DND-41 (cell line): ENCODE data around the gene CDC37L1.
A peak's percentile ranks its signal among the peaks of the same experiment; 100 is the strongest.

ENCODE experiments used
- ATAC-seq: fragments of 200-7000 bp; cut with Tn5 transposase; 3 replicates; pipeline ENCODE4 v1.9.1; 2021; ENCODE audit warnings: low read depth; ENCODE audit not compliant: insufficient read depth
- DNase-seq: peaks from one replicate; pipeline ENCODE4 v3.0.0-alpha.2; 2020
- H2AFZ ChIP-seq: 2 replicates; pipeline ENCODE4 v1.6.0; 2012; ENCODE audit warnings: low read depth, low read length
- H3K27ac ChIP-seq: 2 replicates; pipeline ENCODE4 v1.5.1; 2012; ENCODE audit warnings: low read length, inconsistent platforms
- H3K27me3 ChIP-seq: fragments of 200-600 bp; sonication (generic); 2 replicates; pipeline ENCODE4 v1.6.0; 2012; ENCODE audit warnings: low read length, mild to moderate bottlenecking, inconsistent platforms; ENCODE audit not compliant: insufficient read depth, poor library complexity
- H3K36me3 ChIP-seq: 2 replicates; pipeline ENCODE4 v1.5.1; 2012; ENCODE audit warnings: low read length, inconsistent platforms; ENCODE audit not compliant: insufficient read depth
- H3K4me1 ChIP-seq: 2 replicates; pipeline ENCODE4 v1.5.1; 2012; ENCODE audit warnings: mild to moderate bottlenecking, low read length; ENCODE audit not compliant: insufficient read depth
- H3K4me2 ChIP-seq: 2 replicates; pipeline ENCODE4 v1.6.0; 2012; ENCODE audit warnings: mild to moderate bottlenecking, moderate library complexity, low read length, inconsistent platforms; ENCODE audit not compliant: insufficient read depth
- H3K4me3 ChIP-seq, 2 experiments: fragments of 200-600 bp in 1 of 2; shearing (Covaris generic) in 1 of 2; 2 replicates each; pipeline ENCODE4 v1.5.1; 2012 to 2016; ENCODE audit warnings: inconsistent platforms in 2 of 2, low read length in 2 of 2, mild to moderate bottlenecking in 2 of 2, low read depth in 1 of 2, moderate library complexity in 1 of 2
- H3K79me2 ChIP-seq: 2 replicates; pipeline ENCODE4 v1.6.0; 2012; ENCODE audit warnings: low read length, inconsistent platforms; ENCODE audit not compliant: insufficient read depth
- H3K9ac ChIP-seq: 2 replicates; pipeline ENCODE4 v1.6.0; 2012; ENCODE audit warnings: low read depth, mild to moderate bottlenecking, inconsistent platforms, low read length, moderate library complexity
- H3K9me3 ChIP-seq: 2 replicates; pipeline ENCODE4 v1.5.1; 2012; ENCODE audit warnings: low read length, moderate library complexity, mild to moderate bottlenecking, inconsistent platforms; ENCODE audit not compliant: insufficient read depth, severe bottlenecking
- H4K20me1 ChIP-seq: 2 replicates; pipeline ENCODE4 v1.6.0; 2012; ENCODE audit warnings: low read length; ENCODE audit not compliant: insufficient read depth
- CTCF ChIP-seq: IDR thresholded peaks from 2 replicates; pipeline ENCODE4 v1.5.1; 2012; ENCODE audit warnings: borderline replicate concordance, low read length, moderate library complexity, mild to moderate bottlenecking; ENCODE audit not compliant: poor library complexity, severe bottlenecking; ENCODE audit errors: extremely low read depth
- EZH2 ChIP-seq: IDR thresholded peaks from 3 replicates; pipeline ENCODE4 v1.6.1; 2012; ENCODE audit warnings: borderline replicate concordance, low read depth, mild to moderate bottlenecking, moderate library complexity, low read length, inconsistent platforms; ENCODE audit not compliant: severe bottlenecking

Gene CDC37L1

DNA sequence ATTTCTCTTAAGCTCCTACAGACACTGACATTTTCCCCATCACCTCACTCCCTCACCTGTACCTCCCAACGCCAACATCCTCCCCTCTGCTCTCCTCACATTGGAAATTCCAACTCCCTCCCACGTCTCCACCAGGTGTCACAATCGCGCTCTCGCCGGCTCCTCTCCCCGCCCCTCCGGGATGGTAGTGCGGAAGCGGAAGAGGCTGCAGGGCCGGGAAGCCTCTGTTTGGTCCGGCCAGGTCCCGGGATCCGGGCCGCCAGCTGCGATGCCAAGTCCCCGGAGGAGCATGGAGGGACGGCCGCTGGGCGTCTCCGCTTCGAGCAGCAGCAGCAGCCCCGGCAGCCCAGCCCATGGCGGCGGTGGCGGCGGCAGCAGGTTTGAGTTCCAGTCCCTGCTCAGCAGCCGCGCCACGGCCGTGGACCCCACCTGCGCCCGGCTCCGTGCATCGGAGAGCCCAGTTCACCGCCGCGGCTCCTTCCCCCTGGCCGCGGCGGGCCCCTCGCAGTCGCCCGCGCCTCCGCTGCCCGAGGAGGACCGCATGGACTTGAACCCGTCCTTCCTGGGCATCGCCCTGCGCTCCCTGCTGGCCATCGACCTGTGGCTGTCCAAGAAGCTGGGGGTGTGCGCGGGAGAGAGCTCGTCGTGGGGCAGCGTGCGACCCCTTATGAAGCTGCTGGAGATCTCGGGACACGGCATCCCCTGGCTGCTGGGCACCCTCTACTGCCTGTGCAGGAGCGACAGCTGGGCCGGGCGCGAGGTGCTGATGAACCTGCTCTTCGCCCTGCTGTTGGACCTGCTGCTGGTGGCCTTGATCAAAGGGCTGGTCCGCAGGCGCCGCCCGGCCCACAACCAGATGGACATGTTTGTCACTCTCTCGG is 17.0 kb upstream of the CDC37L1 start, which contains the start of gene PLPP6:
Gene PLPP6 (plus strand): TSS at position 187 of the 881 bp plus-strand sequence. CDS start 82 bp downstream, at position 269.
- peak; percentile 96 for ATAC-seq
- H3K4me1 ChIP-seq: peaks cover 37% of the 10 kb centered on the region

DNA sequence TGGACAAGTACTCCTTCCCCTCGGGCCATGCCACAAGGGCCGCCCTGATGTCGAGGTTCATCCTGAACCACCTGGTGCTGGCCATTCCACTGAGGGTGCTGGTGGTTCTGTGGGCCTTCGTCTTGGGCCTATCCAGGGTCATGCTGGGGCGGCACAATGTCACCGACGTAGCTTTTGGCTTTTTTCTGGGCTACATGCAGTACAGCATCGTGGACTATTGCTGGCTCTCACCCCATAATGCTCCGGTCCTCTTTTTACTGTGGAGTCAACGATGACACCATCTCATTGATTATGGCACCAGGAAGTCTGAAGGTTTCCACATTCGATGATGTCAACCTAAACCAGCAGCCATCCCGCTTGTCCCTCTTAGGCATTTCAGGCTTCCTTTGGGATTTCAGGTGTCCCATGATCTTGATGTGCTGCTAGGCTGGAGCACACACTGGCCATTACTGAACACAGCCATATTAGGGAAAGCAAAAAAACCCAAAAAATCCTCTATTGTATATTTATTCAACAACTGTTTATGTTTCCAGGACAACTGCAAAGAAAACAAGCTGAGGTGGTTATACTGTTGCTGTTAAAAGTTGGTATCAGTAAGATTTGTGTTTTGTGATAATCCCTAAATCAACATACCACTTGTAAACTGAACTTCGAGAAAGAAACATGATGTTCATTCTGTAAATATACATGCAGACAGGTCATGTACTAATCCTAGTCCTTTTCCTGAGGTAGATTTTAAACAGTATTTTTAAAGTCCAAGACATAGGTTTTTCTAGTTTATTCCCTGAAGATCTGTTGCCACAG is 16.2 kb upstream of the CDC37L1 start:
- peak overlapping the region; percentile 80 for H2AFZ ChIP-seq
- H3K27me3 ChIP-seq: no peaks in the 10 kb centered on the region
- H3K4me2 ChIP-seq: peak overlapping the region; percentile 98
- TF ChIP-seq CTCF: no peak
- TF ChIP-seq EZH2: no peak
- peaks cover 10% of the 10 kb centered on the region for H3K79me2 ChIP-seq
- H3K27ac ChIP-seq: peak overlapping the region; percentile 60
- no peak for ATAC-seq
- H3K4me3 ChIP-seq: peak overlapping the region; percentile 34 to 86; a peak in 3 of 4 replicates
- peak overlapping the region; percentile 79 for H3K9ac ChIP-seq
- no peaks in the 10 kb centered on the region; the same call in 1 of the 2 replicates for H3K36me3 ChIP-seq
- peaks cover 37% of the 10 kb centered on the region for H3K4me1 ChIP-seq
- no peak for DNase-seq
- H3K9me3 ChIP-seq: no peaks in the 10 kb centered on the region
- H4K20me1 ChIP-seq: no peaks in the 10 kb centered on the region

More for the DNA sequence above, 17.0 kb upstream of the CDC37L1 start, which contains the start of gene PLPP6:
- no peaks in the 10 kb centered on the region for H4K20me1 ChIP-seq
- H3K79me2 ChIP-seq: peaks cover 10% of the 10 kb centered on the region
- no peaks in the 10 kb centered on the region; the same call in 1 of the 2 replicates for H3K36me3 ChIP-seq
- H3K27me3 ChIP-seq: no peaks in the 10 kb centered on the region
- no peaks in the 10 kb centered on the region for H3K9me3 ChIP-seq
- peak within 1 kb of the TSS; percentile 98 for H3K4me2 ChIP-seq
- no peak for TF ChIP-seq EZH2
- TF ChIP-seq CTCF: peak; percentile 75
- peak within 1 kb of the TSS; percentile 80 for H2AFZ ChIP-seq
- H3K27ac ChIP-seq: peak within 1 kb of the TSS; percentile 60
- DNase-seq: peak; percentile 78
- H3K9ac ChIP-seq: peak within 1 kb of the TSS; percentile 79
- peak within 1 kb of the TSS; percentile 34 to 86; a peak in 3 of 4 replicates for H3K4me3 ChIP-seq

GRCh38 chr9:4663956-4664355 is 15.4 kb upstream of the CDC37L1 start:
- no peak for DNase-seq
- Histone ChIP-seq H3K4me1 (peaks cover 37% of the 10 kb centered on the region), H3K9ac (no peak overlapping the region), H3K4me2 (peak overlapping the region; percentile 98; the same call in 1 of the 2 replicates), H3K4me3 (no peak overlapping the region; a peak in 1 of 4 replicates), H4K20me1 (no peaks in the 10 kb centered on the region), H2AFZ (no peak overlapping the region), H3K27me3 (no peaks in the 10 kb centered on the region), H3K27ac (no peak overlapping the region), H3K9me3 (no peaks in the 10 kb centered on the region), H3K36me3 (no peaks in the 10 kb centered on the region; the same call in 1 of the 2 replicates), H3K79me2 (peaks cover 10% of the 10 kb centered on the region)
- ATAC-seq: no peak
- TF ChIP-seq CTCF (no peak), EZH2 (no peak)
